Measurements from ENCODE around the gene IGF2BP3.
A peak's percentile ranks its signal among the peaks of the same experiment; 100 is the strongest.

Gene IGF2BP3

GRCh38 chr7:23467291-23467805 is 2.9 kb downstream of the IGF2BP3 start:
- ATAC-seq = no peak; the same call in 2 of the 3 replicates
- TF ChIP-seq PPARA (CRISPR knock-in tag; IDR thresholded peaks at IDR 0.05; ENCODE audit: borderline replicate concordance) (no peak), ESRRG (CRISPR knock-in tag; IDR thresholded peaks at IDR 0.05) (no peak)

DNA sequence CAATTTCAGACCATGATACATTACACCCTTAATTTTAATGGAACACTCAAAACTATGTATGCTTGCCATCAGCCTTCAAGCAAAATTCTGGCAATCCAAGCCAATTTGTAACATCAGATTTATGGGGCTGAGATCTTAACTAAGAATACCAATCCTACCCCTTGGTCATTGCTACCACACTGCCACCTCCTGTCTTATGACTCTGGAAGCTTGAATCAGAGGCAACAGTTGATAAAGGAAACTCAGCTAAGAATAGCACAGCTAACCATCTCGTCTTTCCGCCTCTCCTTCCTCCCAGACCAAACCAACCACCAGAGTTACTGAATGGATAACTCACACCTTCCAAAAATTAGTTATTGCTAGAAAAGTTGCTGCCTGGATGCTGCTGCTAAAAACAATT is 7.4 kb downstream of the IGF2BP3 start:
- TF ChIP-seq ISL1 (CRISPR knock-in tag; IDR thresholded peaks at IDR 0.05) (peak; percentile 53), ZNF70 (CRISPR knock-in tag; IDR thresholded peaks at IDR 0.05) (no peak)
- peak; percentile 59 for ATAC-seq

- no peak for ATAC-seq
- TF ChIP-seq ZNF8 (CRISPR knock-in tag; IDR thresholded peaks at IDR 0.05) = no peak
Observed at GRCh38 chr7:23458044-23458443, 12.2 kb downstream of the IGF2BP3 start.

DNA sequence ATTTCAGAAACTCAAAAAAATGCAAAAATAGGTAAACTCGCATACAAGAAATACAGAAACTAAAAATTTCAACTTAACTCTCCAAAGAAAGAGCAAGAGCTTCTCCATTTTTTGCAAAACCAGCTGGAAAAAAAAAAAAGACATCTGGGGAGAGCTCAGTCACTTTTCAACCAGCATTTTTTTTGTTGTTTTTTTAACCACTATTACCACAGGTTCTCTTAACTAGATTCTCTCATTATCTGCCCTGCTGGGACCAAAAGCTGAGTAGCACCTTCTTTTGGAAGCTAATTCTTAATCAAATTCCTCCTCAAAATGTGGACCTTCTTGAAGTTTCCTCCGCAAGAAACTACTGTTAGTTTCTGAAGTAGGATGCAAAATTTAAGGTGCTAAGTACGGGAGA is 14.2 kb downstream of the IGF2BP3 start:
- TF ChIP-seq TCF4 (CRISPR knock-in tag; IDR thresholded peaks at IDR 0.05; ENCODE audit: borderline replicate concordance) (no peak), ZC3H10 (CRISPR knock-in tag; IDR thresholded peaks at IDR 0.05) (no peak), POU6F1 (CRISPR knock-in tag; IDR thresholded peaks at IDR 0.05; ENCODE audit: borderline replicate concordance, low read depth) (no peak), ZFP3 (CRISPR knock-in tag; IDR thresholded peaks at IDR 0.05) (no peak), BACH2 (CRISPR knock-in tag; IDR thresholded peaks at IDR 0.05; ENCODE audit: borderline replicate concordance) (no peak), CSDC2 (CRISPR knock-in tag; IDR thresholded peaks at IDR 0.05) (no peak), ZFP30 (CRISPR knock-in tag; IDR thresholded peaks at IDR 0.05) (no peak), ZNF8 (CRISPR knock-in tag; IDR thresholded peaks at IDR 0.05) (no peak)
- ATAC-seq = no peak

- TF ChIP-seq GLIS3 (CRISPR knock-in tag; IDR thresholded peaks at IDR 0.05) (no peak), BACH2 (CRISPR knock-in tag; IDR thresholded peaks at IDR 0.05; ENCODE audit: borderline replicate concordance) (no peak), ZNF70 (CRISPR knock-in tag; IDR thresholded peaks at IDR 0.05) (peak; percentile 69; the same call in 1 of the 2 replicates), TOX (CRISPR knock-in tag; IDR thresholded peaks at IDR 0.05; ENCODE audit: borderline replicate concordance) (no peak)
- TF ChIP-seq, protein P1, sequence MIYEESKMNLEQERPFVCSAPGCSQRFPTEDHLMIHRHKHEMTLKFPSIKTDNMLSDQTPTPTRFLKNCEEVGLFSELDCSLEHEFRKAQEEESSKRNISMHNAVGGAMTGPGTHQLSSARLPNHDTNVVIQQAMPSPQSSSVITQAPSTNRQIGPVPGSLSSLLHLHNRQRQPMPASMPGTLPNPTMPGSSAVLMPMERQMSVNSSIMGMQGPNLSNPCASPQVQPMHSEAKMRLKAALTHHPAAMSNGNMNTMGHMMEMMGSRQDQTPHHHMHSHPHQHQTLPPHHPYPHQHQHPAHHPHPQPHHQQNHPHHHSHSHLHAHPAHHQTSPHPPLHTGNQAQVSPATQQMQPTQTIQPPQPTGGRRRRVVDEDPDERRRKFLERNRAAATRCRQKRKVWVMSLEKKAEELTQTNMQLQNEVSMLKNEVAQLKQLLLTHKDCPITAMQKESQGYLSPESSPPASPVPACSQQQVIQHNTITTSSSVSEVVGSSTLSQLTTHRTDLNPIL (CRISPR knock-in tag; IDR thresholded peaks at IDR 0.05; ENCODE audit: low read depth) = no peak
- ATAC-seq = no peak
Observed at GRCh38 chr7:23454881-23455526, 15.3 kb downstream of the IGF2BP3 start.

- no peak for TF ChIP-seq RARB (CRISPR knock-in tag; IDR thresholded peaks at IDR 0.05)
- TF ChIP-seq TCF4 (CRISPR knock-in tag; IDR thresholded peaks at IDR 0.05; ENCODE audit: borderline replicate concordance) = no peak
- TF ChIP-seq CSDC2 (CRISPR knock-in tag; IDR thresholded peaks at IDR 0.05) = no peak
- TF ChIP-seq SNAI2 (CRISPR knock-in tag; IDR thresholded peaks at IDR 0.05) = no peak
- TF ChIP-seq OSR1 (CRISPR knock-in tag; IDR thresholded peaks at IDR 0.05) = no peak
- TF ChIP-seq BACH2 (CRISPR knock-in tag; IDR thresholded peaks at IDR 0.05; ENCODE audit: borderline replicate concordance) = no peak
- no peak for TF ChIP-seq ZNF8 (CRISPR knock-in tag; IDR thresholded peaks at IDR 0.05)
- TF ChIP-seq ZFP30 (CRISPR knock-in tag; IDR thresholded peaks at IDR 0.05) = no peak
- TF ChIP-seq, protein P1 (CRISPR knock-in tag; IDR thresholded peaks at IDR 0.05; ENCODE audit: low read depth) = no peak
- TF ChIP-seq ARNTL (CRISPR knock-in tag; IDR thresholded peaks at IDR 0.05; ENCODE audit: borderline replicate concordance, low read depth) = no peak
- no peak for TF ChIP-seq ZNF70 (CRISPR knock-in tag; IDR thresholded peaks at IDR 0.05)
- TF ChIP-seq ISL1 (CRISPR knock-in tag; IDR thresholded peaks at IDR 0.05) = no peak
- no peak for TF ChIP-seq ZNF565 (CRISPR knock-in tag; conservative IDR thresholded peaks at IDR 0.05; ENCODE audit: low read depth)
- ATAC-seq = no peak
Observed at GRCh38 chr7:23450518-23450917, 19.8 kb downstream of the IGF2BP3 start.

All from SK-N-SH treated with all-trans-retinoic acid at 6 μM for 48 hours (cell line).